Peyer's patch (tissue), 4 donors: ENCODE data around the gene HMGN4. TPM values are rescaled to one million over a fixed set of nuclear protein-coding genes. Genes with fewer than 3 reads are reported as not detected.
"Not testable (repeated sequence)": the region's sequence is repeated elsewhere in the genome, so short reads cannot be mapped to it uniquely, and the experiment has no call there.

ENCODE experiments used
- DNase-seq, 3 donors: peaks; one replicate each; pipeline ENCODE4 v3.0.0-alpha.2; 2017 to 2019
- H3K27ac ChIP-seq, 4 donors: fragments of 200-600 bp; sonication (generic); one replicate each; pipeline ENCODE4 v1.5.1; 2016 to 2019
- H3K27me3 ChIP-seq, 2 donors: fragments of 200-600 bp; sonication (generic); one replicate each; pipeline ENCODE4 v1.5.1; 2019
- H3K36me3 ChIP-seq, 3 donors: fragments of 200-600 bp; sonication (generic); one replicate each; pipeline ENCODE4 v1.5.1; 2016 to 2019
- H3K4me1 ChIP-seq, 4 donors: fragments of 200-600 bp; sonication (generic); one replicate each; pipeline ENCODE4 v1.5.1; 2016 to 2019
- H3K4me3 ChIP-seq, 4 donors: fragments of 200-600 bp; sonication (generic); 1 replicate in 3 of 4; 2 replicates in 1 of 4; pipeline ENCODE4 v1.5.1; 2016 to 2019; ENCODE audit warnings: mild to moderate bottlenecking in 1 of 4
- H3K9me3 ChIP-seq, 4 donors: fragments of 200-600 bp; sonication (generic); one replicate each; pipeline ENCODE4 v1.5.1; 2016 to 2019; ENCODE audit warnings: mild to moderate bottlenecking in 1 of 4
- POLR2A ChIP-seq, 2 donors: fragments of 450-650 bp; IDR thresholded peaks; one replicate each; pipeline ENCODE4 v1.5.1; 2017; ENCODE audit warnings: antibody characterized with exemption in 2 of 2, mild to moderate bottlenecking in 2 of 2, moderate library complexity in 2 of 2
- total RNA-seq, 4 donors: library from RNA; depleted of rRNA; stranded (reverse); fragments of >200 nt; gene quantifications; one replicate each; pipeline ENCODE4 v1.1.0, GENCODE V29; 2016
- TF ChIP-seq, protein P1 (sequence below), 6 experiments: fragments of 450-650 bp in 4 of 6; fragments of 200-600 bp in 2 of 6; sonication (generic) in 1 of 6; IDR thresholded peaks; one replicate each; pipeline ENCODE4 v1.5.1; 2017 to 2019; ENCODE audit warnings: antibody characterized with exemption in 6 of 6, mild to moderate bottlenecking in 3 of 6, moderate library complexity in 1 of 6

The HMGN4 gene
- total RNA-seq, 4 donors from 2014 or later: 46.1 to 74.3 (median 57.6) TPM

GRCh38 chr6:26502626-26503025, 35.5 kb upstream of the HMGN4 start:
- Histone ChIP-seq H3K9me3 (no peaks in the 10 kb centered on the region), H3K27ac (no peak overlapping the region), H3K4me1 (peaks cover 0 to 13% (median 6%) of the 10 kb centered on the region in 4 donors), H3K27me3 (no peaks in the 10 kb centered on the region), H3K36me3 (no peaks in the 10 kb centered on the region), H3K4me3 (no peak overlapping the region)
- DNase-seq: no peak
- TF ChIP-seq, protein P1, sequence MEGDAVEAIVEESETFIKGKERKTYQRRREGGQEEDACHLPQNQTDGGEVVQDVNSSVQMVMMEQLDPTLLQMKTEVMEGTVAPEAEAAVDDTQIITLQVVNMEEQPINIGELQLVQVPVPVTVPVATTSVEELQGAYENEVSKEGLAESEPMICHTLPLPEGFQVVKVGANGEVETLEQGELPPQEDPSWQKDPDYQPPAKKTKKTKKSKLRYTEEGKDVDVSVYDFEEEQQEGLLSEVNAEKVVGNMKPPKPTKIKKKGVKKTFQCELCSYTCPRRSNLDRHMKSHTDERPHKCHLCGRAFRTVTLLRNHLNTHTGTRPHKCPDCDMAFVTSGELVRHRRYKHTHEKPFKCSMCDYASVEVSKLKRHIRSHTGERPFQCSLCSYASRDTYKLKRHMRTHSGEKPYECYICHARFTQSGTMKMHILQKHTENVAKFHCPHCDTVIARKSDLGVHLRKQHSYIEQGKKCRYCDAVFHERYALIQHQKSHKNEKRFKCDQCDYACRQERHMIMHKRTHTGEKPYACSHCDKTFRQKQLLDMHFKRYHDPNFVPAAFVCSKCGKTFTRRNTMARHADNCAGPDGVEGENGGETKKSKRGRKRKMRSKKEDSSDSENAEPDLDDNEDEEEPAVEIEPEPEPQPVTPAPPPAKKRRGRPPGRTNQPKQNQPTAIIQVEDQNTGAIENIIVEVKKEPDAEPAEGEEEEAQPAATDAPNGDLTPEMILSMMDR (IDR thresholded peaks at IDR 0.05): no peak
- TF ChIP-seq POLR2A (IDR thresholded peaks at IDR 0.05): no peak

DNA sequence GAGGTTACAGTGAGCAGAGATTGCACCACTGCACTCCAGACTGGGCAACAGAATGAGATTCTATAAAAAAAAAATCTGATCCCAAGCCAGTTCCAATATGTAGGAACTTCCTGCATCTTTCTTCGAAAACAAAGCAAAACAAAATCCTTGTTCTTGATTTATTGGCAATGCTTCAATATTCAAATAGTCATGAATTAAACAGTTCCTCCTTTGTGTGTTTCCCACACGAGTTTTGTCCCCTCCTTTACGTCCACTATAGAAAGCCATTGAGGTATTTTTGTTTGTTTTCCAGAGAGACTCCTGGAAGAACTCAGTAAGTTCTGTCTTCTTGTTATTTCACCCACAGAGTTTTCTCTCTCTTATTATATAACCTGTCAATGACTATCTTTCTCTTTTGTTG, 30.5 kb upstream of the HMGN4 start:
- Histone ChIP-seq H3K4me1 (no peaks in the 10 kb centered on the region), H3K36me3 (no peaks in the 10 kb centered on the region), H3K27ac (no peak overlapping the region), H3K9me3 (no peaks in the 10 kb centered on the region), H3K27me3 (no peaks in the 10 kb centered on the region), H3K4me3 (no peak overlapping the region)
- DNase-seq: no peak
- TF ChIP-seq POLR2A (IDR thresholded peaks at IDR 0.05): no peak

- H3K27ac ChIP-seq, H3K4me3 ChIP-seq, H3K36me3 ChIP-seq, H3K4me1 ChIP-seq, H3K9me3 ChIP-seq, DNase-seq, H3K27me3 ChIP-seq: not testable (repeated sequence)
Observed at GRCh38 chr6:26511033-26511432, 27.1 kb upstream of the HMGN4 start.

DNA sequence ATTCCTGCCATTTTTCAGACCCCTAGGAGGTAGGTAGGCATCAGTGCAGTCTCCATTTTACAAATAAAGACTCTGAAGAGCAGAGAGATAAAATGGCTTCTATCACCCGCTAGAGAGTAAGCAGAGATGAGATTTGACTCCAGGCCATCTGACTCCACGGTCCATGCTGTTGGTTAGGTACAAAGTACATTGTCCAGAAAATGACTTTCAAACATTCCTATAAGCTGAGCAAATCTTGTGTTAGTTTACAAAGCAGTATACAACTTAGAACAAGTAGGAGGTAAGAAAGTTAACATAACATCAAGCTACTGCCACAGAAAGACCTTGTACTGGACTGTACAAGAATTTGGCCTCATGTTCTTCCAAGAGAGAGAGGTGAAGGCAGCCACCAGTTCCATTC, 23.2 kb upstream of the HMGN4 start:
- no peak overlapping the region for H3K4me3 ChIP-seq
- no peak overlapping the region for H3K27ac ChIP-seq
- H3K9me3 ChIP-seq: no peaks in the 10 kb centered on the region
- TF ChIP-seq, protein P1 (IDR thresholded peaks at IDR 0.05): no peak
- TF ChIP-seq POLR2A (IDR thresholded peaks at IDR 0.05): no peak
- no peaks in the 10 kb centered on the region for H3K27me3 ChIP-seq
- no peak for DNase-seq
- H3K36me3 ChIP-seq: no peaks in the 10 kb centered on the region
- H3K4me1 ChIP-seq: no peaks in the 10 kb centered on the region

GRCh38 chr6:26516481-26517427, 21.4 kb upstream of the HMGN4 start:
- no peaks in the 10 kb centered on the region for H3K27me3 ChIP-seq
- peaks cover 0 to 4% (median 0%) of the 10 kb centered on the region in 4 donors for H3K4me1 ChIP-seq
- H3K9me3 ChIP-seq: no peaks in the 10 kb centered on the region
- H3K27ac ChIP-seq: no peak overlapping the region
- no peaks in the 10 kb centered on the region for H3K36me3 ChIP-seq
- no peak for DNase-seq
- no peak overlapping the region for H3K4me3 ChIP-seq
- TF ChIP-seq, protein P1 (IDR thresholded peaks at IDR 0.05): no peak
- no peak for TF ChIP-seq POLR2A (IDR thresholded peaks at IDR 0.05)

DNA sequence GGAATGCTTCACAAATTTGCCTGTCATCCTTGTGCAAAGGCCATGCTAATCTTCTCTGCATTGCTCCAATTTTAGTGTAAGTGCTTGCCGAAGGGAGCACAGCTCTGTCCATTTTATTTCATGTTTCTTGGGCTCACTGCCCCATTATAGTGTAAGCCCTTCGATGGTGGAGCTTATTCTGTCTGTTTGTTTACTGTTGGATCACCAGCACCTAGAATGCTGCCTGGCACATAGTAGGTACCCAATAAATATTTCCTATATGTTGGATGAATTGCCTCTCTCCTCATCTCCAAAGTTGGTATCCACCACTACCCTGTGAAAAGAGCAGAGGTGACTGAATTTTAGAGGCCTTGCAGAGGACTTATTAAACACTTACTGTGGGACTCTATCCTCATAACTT, 18.8 kb upstream of the HMGN4 start:
- Histone ChIP-seq H3K27ac (no peak overlapping the region), H3K9me3 (no peaks in the 10 kb centered on the region), H3K4me1 (peaks cover 0 to 15% (median 0%) of the 10 kb centered on the region in 4 donors), H3K36me3 (no peaks in the 10 kb centered on the region), H3K27me3 (no peaks in the 10 kb centered on the region), H3K4me3 (no peak overlapping the region)
- no peak for DNase-seq
- TF ChIP-seq, protein P1 (IDR thresholded peaks at IDR 0.05): no peak
- TF ChIP-seq POLR2A (IDR thresholded peaks at IDR 0.05): no peak
